ENCODE results near the gene CPM.

CPM gene

DNA sequence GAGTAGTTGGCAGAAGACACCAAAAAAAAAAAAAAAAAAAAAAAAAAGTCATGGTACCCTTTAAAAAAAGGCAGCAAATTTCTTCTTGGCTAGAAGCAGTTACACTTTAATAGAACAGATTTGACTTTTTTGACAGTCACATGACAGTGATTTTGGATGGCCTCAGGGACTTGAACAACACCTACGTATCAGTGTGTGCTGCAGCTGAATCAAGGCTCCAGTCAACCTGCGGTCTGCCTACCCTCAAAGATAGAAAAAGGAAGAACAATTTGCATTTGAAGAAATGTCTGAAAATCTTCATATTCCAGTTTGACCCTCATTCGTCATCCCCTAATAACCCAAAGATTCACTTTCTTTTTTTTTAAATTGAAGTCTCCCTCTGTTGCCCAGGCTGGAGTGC lies 71.1 kb downstream of the CPM start (continued):
- TF ChIP-seq POU6F1 (CRISPR knock-in tag; IDR thresholded peaks at IDR 0.05; ENCODE audit: borderline replicate concordance, low read depth) (no peak), ARNTL (CRISPR knock-in tag; IDR thresholded peaks at IDR 0.05; ENCODE audit: borderline replicate concordance, low read depth) (no peak)

DNA sequence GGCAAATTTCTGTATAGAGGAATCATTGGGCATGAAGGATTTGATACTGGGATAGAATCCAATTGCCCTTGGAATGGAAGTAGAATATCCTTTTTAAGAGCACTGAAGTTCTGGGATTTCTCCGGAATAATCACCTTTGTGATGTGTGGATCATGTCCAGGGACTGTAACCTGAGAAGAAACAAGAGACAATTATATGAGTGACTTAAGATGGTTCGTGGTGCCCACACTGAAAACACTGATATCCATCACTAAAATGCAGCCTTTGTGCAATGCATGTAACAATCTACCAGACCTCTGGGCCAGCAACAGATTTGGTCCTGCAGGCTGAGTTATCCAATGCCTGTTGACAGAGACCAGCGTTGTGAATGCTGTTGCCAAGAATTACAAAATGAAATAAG lies 76.5 kb downstream of the CPM start:
- TF ChIP-seq ZFP30 (CRISPR knock-in tag; IDR thresholded peaks at IDR 0.05) (no peak), TOX (CRISPR knock-in tag; IDR thresholded peaks at IDR 0.05; ENCODE audit: borderline replicate concordance) (peak; percentile 60)
- ATAC-seq, result peak; percentile 92

- TF ChIP-seq, protein P1, sequence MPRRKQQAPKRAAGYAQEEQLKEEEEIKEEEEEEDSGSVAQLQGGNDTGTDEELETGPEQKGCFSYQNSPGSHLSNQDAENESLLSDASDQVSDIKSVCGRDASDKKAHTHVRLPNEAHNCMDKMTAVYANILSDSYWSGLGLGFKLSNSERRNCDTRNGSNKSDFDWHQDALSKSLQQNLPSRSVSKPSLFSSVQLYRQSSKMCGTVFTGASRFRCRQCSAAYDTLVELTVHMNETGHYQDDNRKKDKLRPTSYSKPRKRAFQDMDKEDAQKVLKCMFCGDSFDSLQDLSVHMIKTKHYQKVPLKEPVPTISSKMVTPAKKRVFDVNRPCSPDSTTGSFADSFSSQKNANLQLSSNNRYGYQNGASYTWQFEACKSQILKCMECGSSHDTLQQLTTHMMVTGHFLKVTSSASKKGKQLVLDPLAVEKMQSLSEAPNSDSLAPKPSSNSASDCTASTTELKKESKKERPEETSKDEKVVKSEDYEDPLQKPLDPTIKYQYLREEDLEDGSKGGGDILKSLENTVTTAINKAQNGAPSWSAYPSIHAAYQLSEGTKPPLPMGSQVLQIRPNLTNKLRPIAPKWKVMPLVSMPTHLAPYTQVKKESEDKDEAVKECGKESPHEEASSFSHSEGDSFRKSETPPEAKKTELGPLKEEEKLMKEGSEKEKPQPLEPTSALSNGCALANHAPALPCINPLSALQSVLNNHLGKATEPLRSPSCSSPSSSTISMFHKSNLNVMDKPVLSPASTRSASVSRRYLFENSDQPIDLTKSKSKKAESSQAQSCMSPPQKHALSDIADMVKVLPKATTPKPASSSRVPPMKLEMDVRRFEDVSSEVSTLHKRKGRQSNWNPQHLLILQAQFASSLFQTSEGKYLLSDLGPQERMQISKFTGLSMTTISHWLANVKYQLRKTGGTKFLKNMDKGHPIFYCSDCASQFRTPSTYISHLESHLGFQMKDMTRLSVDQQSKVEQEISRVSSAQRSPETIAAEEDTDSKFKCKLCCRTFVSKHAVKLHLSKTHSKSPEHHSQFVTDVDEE (CRISPR knock-in tag; IDR thresholded peaks at IDR 0.05), result no peak
- TF ChIP-seq ZC3H10 (CRISPR knock-in tag; IDR thresholded peaks at IDR 0.05) (no peak), PPARA (CRISPR knock-in tag; IDR thresholded peaks at IDR 0.05; ENCODE audit: borderline replicate concordance) (no peak), ARNTL (CRISPR knock-in tag; IDR thresholded peaks at IDR 0.05; ENCODE audit: borderline replicate concordance, low read depth) (no peak), ZNF70 (CRISPR knock-in tag; IDR thresholded peaks at IDR 0.05) (no peak), ESRRG (CRISPR knock-in tag; IDR thresholded peaks at IDR 0.05) (no peak), ZFP3 (CRISPR knock-in tag; IDR thresholded peaks at IDR 0.05) (no peak)
- TF ChIP-seq, protein P2, sequence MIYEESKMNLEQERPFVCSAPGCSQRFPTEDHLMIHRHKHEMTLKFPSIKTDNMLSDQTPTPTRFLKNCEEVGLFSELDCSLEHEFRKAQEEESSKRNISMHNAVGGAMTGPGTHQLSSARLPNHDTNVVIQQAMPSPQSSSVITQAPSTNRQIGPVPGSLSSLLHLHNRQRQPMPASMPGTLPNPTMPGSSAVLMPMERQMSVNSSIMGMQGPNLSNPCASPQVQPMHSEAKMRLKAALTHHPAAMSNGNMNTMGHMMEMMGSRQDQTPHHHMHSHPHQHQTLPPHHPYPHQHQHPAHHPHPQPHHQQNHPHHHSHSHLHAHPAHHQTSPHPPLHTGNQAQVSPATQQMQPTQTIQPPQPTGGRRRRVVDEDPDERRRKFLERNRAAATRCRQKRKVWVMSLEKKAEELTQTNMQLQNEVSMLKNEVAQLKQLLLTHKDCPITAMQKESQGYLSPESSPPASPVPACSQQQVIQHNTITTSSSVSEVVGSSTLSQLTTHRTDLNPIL (CRISPR knock-in tag; IDR thresholded peaks at IDR 0.05; ENCODE audit: low read depth), result no peak
- TF ChIP-seq, protein P3, sequence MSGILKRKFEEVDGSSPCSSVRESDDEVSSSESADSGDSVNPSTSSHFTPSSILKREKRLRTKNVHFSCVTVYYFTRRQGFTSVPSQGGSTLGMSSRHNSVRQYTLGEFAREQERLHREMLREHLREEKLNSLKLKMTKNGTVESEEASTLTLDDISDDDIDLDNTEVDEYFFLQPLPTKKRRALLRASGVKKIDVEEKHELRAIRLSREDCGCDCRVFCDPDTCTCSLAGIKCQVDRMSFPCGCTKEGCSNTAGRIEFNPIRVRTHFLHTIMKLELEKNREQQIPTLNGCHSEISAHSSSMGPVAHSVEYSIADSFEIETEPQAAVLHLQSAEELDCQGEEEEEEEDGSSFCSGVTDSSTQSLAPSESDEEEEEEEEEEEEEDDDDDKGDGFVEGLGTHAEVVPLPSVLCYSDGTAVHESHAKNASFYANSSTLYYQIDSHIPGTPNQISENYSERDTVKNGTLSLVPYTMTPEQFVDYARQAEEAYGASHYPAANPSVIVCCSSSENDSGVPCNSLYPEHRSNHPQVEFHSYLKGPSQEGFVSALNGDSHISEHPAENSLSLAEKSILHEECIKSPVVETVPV (CRISPR knock-in tag; IDR thresholded peaks at IDR 0.05), result no peak
- no peak for ATAC-seq
Measured at GRCh38 chr12:68855771-68856170, 77.2 kb downstream of the CPM start.

GRCh38 chr12:68855111-68855510 lies 77.9 kb downstream of the CPM start:
- TF ChIP-seq TOX (CRISPR knock-in tag; IDR thresholded peaks at IDR 0.05; ENCODE audit: borderline replicate concordance) (no peak), GLIS3 (CRISPR knock-in tag; IDR thresholded peaks at IDR 0.05) (no peak), ZNF8 (CRISPR knock-in tag; IDR thresholded peaks at IDR 0.05) (no peak), PPARA (CRISPR knock-in tag; IDR thresholded peaks at IDR 0.05; ENCODE audit: borderline replicate concordance) (no peak), CSDC2 (CRISPR knock-in tag; IDR thresholded peaks at IDR 0.05) (no peak), SNAI2 (CRISPR knock-in tag; IDR thresholded peaks at IDR 0.05) (no peak), BACH2 (CRISPR knock-in tag; IDR thresholded peaks at IDR 0.05; ENCODE audit: borderline replicate concordance) (no peak)
- TF ChIP-seq, protein P4, sequence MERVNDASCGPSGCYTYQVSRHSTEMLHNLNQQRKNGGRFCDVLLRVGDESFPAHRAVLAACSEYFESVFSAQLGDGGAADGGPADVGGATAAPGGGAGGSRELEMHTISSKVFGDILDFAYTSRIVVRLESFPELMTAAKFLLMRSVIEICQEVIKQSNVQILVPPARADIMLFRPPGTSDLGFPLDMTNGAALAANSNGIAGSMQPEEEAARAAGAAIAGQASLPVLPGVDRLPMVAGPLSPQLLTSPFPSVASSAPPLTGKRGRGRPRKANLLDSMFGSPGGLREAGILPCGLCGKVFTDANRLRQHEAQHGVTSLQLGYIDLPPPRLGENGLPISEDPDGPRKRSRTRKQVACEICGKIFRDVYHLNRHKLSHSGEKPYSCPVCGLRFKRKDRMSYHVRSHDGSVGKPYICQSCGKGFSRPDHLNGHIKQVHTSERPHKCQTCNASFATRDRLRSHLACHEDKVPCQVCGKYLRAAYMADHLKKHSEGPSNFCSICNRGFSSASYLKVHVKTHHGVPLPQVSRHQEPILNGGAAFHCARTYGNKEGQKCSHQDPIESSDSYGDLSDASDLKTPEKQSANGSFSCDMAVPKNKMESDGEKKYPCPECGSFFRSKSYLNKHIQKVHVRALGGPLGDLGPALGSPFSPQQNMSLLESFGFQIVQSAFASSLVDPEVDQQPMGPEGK (CRISPR knock-in tag; IDR thresholded peaks at IDR 0.05; ENCODE audit: borderline replicate concordance), result no peak
- no peak for ATAC-seq

DNA sequence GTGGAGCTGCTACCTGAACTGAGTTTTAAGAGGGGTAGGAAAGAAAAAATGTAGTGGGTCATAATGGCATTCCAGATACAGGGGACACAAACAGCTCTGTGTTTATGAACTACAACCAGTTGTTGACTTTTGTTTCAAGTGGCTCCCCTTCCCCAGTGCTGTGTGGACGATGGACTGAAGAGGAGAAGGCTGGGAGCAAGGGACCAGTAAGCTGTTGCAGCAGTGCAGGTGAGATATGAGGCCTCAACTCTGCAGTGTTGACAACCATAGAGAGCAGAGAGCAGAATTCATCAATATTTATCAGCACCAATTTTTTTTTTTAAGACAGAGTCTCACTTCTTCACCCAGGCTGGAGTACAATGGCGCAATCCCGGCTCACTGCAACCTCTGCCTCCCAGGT lies 78.4 kb downstream of the CPM start:
- TF ChIP-seq PPARA (CRISPR knock-in tag; IDR thresholded peaks at IDR 0.05; ENCODE audit: borderline replicate concordance) (no peak), POU6F1 (CRISPR knock-in tag; IDR thresholded peaks at IDR 0.05; ENCODE audit: borderline replicate concordance, low read depth) (no peak), TCF4 (CRISPR knock-in tag; IDR thresholded peaks at IDR 0.05; ENCODE audit: borderline replicate concordance) (no peak), BACH2 (CRISPR knock-in tag; IDR thresholded peaks at IDR 0.05; ENCODE audit: borderline replicate concordance) (no peak)
- TF ChIP-seq, protein P3 (CRISPR knock-in tag; IDR thresholded peaks at IDR 0.05), result no peak
- no peak for ATAC-seq
